ENCODE results near the gene ST6GALNAC6.
"Not testable (repeated sequence)": the region's sequence is repeated elsewhere in the genome, so short reads cannot be mapped to it uniquely, and the experiment has no call there.

Gene ST6GALNAC6

DNA sequence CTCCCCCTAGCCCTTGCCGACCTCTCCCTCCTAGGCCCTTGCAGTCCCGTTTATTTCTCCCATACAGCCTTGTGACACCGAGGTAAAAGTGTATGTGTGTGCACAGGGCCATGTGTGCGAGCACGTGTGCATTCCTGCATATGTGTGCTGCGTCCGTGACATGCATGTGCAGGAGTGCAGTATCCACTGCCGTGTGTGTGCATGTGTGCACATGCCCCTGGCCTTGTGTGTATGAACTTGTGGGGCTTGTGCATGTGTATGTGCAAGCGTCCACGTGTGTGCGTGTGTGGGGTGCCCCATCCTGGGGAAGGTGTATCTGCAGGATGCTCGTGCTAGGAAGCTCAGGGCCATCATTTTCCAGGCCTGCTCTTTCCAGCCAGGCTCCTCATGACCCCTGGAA, 28.5 kb downstream of the ST6GALNAC6 start:
- DNase-seq, result no peak

DNA sequence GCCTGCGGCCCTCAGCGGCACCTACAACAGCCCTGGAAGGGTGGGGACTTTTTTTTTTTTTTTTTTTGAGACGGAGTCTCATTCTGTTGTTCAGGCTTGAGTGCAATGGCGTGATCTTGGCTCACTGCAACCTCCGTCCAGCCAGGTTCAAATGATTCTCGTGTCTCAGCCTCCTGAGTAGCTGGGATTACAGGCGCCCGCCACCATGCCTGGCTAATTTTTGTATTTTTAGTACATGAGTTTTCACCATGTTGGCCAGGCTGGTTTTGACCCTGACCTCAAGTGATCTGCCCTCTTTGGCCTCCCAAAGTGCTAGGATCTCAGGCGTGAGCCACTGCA, 29.3 kb downstream of the ST6GALNAC6 start:
- DNase-seq, result not testable (repeated sequence)

DNA sequence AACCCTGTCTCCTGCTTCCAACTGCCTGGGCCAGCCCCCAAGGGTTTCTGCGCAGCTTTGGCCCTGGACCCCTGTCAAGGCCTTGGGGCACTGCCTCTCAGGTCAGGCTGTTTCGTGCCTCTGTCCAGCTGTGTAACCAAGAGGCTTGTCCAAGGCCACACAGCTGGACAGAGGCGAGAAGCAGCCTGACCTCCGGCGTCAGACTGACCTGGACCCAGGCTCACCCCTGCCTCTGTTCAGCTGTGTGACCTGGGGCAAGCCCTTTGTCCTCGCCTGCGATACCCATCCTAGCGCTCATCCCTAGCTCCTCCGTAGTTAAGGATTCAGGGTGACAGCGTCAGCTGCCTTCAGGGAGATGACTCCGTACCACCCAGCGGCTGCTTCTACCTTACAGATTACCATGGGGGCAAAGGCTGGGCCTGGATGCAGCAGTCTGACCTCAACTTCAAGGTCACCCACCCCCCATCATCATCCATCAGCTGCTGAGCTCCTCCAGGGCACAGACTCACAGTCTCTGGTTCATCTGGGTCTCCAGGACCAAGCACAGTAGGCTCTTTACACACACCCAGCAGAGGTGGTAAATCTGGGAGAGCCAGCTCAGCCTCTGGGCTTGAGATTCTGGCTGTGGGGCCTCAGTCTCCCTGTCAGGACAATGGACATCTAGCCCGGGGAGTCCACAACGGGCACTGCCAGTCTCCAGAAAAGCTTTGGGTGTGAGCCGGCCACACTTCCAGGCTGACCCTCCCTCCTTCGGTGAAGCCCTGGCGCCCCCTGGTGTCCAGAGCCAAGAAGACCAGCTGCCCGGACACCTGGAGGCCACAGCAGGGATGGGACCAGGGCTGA, 29.9 kb downstream of the ST6GALNAC6 start:
- DNase-seq, result peak; percentile 60

DNA sequence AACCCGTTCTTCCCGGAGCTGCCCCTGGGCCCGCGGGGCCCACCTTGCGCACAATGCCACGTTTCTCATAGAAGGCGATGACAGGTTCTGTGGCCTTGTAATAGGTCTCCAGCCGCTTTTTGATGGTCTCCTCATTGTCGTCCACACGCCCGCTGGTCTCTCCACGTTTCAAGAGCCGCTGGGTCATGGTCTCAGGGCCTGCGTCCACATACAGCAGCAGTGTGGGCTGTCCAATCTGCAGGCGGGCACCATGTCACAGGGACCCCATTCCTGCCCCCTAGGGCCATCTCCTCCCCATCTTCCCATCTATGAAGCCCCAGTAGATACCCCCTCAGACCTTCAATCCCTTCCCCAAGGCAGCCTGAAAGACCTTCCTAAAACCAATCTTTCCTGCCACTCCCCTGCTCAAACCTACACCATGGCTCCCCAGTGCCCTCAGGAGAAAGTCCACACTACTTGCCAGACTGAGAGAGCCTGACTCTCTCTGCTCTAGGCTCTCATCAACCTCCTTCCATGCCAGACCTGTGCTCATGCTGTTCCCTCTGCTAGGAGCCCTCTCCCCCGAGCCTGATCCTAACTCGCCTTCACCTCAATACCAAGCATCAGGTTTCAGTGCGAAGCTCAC, 31.0 kb downstream of the ST6GALNAC6 start:
- no peak for DNase-seq

DNA sequence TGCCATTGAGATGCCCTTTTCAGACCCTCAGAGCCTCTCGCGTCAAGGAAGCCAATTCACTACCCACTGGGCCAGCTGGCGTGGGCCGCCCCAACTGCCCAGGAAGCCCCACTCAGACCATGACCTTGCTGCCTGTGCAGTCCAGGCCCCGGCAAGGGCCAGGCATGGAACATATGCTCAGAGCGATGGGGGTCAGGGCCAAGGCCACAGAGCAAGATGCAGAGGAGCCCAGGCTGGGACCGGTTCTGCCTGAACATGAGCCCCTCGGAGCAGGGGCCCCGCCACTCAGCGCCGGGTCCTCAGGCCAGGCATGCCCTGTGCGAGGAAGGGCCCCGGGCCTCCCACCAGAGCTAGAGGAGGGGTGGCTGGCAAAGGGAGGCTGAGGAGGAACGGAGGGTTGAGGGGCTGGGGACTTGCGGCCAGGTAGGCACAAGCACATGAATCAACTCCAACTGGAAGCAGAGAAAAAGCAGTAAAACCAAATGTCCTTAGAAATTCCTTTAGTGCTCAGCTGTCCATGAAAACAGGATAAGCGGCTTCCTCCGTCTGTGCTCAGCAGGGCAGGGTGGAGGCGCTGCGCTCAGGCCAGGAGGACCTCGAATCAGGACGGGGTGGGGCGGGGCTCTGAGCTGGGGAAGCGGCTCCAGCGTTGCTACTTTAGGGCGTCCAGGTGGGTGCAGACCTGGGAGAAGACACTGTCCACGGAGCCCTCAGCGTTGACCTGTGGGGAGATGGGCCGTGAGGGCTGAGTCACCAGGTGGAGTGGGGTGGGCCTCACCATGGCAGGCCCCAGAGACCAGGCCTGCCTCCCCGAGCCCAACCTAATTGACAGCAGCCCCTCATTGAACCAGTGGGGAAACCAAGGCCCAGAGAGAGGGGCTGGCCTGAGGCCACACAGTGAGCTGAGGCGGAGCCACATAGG, 31.8 kb downstream of the ST6GALNAC6 start:
- DNase-seq, result no peak

DNA sequence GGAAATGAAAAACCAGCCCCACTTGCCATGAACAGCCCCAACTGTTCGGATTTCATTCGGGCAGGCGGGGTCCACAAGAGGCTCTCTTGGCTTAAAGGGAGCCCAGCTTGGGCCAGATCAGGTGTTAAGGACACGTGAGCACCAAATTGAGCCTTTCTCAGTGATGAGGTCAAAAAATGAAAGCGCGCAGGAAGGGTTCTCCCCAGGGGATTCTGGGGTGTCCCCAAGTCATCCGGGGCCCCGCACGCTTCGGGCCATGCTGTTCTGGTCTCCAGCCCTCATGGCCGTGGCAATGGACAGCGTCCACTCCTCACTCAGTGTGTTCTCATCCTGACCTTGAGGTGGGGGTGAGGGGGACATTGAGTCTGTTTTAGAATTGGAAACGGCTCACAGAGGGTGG, 32.9 kb downstream of the ST6GALNAC6 start:
- no peak for DNase-seq

DNA sequence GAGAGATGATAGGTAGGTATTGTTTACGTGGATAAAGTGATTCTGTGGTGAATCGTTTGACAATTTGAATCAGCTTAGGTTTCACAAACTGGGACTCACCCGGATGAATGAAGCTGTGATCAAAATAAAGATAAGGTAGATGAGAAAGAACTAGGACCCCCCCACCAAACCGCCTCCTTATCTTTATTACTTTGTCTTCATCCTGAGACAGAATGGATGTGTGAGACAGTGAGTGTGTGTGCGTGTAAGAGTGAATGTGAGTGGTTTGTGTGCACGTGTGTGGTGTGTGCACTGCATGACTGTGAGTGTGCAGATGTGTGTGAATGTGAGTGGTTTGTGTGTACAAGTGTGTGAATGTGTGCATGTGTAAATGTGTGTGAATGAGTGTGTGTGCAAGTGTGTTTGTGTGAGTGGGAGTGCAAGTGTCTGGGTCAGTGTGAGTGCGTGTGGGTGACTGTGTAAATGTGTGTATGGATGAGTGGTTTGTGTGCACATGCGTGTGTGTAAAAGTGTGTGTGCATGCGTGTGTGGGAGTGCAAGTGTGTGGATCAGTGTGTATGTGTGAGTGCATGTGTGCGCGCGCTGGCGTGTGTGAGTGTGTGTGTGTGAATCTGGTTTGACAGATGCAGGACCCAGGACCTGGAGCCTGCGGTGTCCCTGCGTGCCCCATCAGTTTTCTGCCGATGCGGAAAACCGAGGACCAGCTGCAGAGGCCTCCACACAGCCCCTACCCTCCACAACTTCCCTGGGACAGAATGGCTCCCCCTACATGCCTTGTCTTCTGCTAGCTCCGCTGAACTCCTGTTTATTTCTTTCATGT, 33.5 kb downstream of the ST6GALNAC6 start:
- no peak for DNase-seq

DNA sequence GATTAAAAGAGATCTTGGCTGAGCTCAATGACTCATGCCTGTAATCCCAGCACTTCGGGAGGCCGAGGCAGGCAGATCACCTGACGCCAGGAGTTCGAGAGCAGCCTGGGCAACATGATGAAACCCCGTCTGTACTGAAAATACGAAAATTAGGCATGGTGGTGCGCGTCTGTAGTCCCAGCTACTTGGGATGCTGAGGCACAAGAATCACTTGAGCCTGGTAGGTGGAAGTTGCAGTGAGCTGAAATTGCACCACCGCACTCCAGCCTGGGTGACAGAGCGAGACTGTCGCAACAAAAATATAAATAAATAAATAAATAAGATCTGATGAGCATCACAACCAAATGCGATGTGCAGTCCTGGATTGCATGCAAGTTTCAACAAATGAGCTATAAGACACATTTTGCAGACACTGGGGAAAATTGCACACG, 36.2 kb downstream of the ST6GALNAC6 start:
- no peak for DNase-seq

DNA sequence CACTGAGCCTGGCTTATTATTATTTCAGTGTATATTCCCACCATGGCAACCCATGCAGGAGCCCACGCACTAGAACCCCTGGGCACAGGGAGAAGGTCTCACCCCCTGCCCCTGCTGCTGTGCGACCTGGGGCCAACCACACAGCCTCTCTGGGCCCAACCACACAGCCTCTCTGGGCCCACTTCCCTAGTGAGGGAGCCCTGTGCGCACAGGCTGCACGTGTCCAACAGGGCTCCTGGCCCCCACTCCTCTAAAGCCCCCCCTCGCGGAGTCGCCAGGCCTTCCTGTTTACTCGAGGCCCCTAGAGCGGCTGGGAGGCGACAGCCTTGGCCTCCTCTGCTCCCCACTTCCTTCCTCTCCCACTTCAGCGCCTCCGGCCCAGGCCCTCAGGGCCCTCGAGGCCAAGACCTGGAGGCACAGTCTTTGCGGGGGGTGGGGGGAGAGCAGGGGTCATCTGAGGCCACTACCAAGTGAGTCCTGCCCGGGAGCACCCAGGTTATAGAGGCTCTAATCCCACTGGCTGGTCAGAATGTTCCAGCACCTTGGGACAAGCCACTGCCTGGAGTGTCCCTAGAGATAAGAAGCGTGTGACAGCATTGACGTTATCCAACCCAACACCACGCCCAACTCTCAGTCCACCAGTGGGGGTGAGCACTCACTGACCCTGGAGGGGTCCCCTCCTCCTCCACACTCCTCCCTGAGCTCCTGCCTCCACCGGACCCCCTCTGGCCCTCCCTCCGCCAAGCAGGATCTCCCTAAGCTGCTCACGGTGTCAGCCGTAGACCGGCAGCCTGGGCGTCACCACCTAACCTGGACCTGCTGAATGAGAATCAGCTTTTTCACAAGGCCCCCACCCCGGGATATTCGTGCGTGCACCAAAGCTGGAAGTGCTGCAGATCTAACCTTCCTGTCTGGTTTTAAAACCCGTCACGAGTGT, 37.1 kb downstream of the ST6GALNAC6 start:
- no peak for DNase-seq

DNA sequence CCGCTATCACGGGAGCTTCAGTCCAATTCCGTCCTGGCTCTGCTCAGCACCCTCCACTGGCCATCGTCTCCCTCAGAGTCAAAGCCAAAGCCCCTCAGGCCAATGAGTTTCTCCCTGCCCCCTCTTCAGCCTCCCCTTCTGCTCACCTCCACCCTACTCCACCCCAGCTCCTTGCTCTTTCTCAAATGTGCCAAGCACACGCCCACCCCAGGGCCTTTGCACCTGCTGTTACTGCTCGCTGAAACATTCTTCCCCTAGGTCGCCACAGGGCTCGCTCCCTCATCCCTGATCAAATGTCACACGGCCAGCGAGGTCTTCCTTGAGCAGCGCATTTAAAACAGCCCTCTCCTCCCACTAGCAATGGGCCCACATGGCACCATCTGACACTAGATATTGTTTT, 38.6 kb downstream of the ST6GALNAC6 start:
- no peak for DNase-seq

DNA sequence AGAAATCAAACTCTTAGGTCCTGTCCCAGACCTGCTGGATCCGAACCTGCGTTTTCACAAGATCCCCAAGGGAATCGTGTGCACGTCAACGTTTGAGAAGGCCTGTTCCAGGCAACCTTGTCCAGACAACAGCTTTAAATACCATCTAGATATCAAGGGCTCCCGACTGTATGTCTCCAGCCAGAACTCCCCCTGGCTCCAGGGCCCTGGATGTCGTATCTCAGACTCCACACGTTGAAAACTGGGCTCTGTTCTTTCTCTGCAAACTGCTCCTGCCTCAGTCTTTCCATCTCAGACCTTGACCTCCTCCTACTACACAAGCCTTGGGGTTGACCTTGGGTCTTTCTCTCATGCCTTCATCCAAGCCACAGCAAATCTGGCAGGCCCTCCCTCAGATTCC, 39.1 kb downstream of the ST6GALNAC6 start:
- no peak for DNase-seq

DNA sequence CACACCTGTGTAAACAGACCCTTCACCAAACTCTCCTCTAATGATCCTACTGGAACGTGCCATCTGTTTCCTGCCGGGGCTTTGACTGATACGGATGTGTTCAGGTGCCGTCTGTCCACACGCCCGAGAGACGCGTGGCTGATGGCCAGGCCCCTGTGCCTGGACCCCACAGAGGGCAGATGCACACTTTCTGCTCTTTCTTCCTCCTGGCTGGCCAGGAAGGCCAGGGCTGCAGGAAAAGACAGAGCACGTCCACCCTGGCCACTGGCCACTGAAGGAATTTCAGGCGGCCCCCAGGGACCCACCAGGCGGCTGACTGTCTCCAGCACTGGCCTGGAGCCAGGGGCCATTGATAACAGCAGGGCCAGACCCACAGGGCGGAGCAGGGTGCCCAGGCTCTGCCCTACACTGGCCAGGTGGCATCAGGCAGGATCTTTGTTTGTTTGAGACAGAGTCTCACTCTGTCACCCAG, 41.3 kb downstream of the ST6GALNAC6 start:
- DNase-seq, result peak; percentile 12

DNA sequence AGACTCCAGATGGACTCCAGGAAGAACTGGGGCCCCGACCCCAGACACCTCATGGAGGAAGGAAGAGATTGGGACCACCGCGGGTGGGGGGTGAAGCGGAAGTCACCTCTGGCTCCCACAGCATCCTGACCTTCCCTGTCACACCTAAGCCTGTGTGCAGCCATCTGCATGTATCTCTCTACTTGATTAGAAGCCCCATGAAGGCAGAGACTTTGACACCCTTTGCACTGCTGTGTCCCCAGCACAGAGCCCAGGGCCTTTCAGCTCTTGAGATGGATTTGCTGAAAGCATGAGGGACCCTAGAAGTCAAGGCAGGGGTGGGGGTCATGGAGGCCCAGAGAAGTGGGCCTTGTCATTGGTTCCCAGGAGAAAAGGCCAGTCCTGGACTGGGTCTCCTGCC, 42.1 kb downstream of the ST6GALNAC6 start:
- DNase-seq, result no peak

DNA sequence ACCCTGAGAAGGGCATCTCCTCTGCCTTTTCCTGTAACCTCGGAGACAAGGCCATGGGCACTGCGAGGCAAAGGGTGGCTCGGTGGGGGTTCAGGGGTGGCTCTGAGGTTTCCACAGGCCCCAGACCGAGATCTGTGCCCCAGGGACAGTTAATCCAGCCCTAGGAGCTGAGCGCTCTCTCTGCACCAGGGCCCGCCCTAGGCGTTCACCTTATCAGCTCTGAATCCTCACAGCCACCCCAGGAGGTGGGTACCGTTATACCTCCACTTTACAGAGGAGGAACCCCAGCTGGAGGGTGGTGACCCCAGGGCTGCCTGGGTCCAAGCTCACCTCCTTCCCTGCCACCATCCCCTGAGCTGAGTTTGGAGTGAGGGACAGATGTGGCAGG, 42.7 kb downstream of the ST6GALNAC6 start:
- no peak for DNase-seq

DNA sequence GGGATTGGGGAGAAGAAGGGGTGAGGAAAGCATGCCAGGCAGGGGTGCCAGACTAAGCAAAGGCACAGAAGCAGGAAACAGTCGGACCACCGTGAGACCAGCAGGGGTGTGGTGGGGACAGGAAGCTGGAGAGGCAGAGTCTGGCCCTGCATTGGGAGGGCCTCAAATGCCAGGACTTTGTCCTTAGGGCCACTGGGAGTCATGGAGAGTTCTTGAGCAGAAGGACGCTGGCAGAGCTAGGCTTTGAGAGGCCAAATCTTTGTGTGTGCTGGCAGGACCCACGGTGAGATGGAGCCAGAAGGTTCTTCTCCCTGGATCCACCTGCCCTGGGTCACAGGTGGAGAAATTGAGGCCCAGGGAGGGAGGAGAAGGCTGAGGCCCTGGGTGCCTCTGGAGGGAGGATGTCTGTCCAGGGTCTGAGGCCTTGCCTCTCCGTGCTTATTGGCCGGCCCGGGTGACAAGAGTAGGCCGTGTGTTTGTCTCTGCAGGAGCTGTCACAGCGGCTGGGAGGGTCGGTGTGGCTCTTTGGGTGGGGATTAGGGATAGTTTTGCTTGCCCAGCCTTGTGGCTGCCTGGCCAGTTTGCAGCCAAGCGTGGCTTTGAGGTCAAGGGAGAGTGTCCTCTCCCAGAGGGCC, 43.2 kb downstream of the ST6GALNAC6 start:
- DNase-seq, result no peak

DNA sequence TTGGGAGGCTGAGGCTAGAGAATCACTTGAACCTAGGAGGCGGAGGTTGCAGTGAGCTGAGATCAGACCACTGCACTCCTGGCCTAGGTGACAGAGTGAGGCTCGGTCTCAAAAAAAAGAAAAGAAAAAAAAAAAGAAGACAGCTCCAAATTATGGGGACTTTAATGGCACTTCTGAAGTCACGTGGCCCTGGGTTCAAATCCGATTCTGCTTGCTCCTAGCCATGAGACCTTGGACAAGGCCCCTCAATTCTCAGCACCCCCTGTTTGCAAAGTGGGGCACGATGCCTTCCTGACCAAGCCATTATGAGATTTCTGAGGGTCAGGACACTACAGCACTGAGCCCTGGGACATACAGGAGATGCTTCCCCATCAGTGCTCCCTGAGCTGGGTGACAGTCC, 43.9 kb downstream of the ST6GALNAC6 start:
- no peak for DNase-seq

DNA sequence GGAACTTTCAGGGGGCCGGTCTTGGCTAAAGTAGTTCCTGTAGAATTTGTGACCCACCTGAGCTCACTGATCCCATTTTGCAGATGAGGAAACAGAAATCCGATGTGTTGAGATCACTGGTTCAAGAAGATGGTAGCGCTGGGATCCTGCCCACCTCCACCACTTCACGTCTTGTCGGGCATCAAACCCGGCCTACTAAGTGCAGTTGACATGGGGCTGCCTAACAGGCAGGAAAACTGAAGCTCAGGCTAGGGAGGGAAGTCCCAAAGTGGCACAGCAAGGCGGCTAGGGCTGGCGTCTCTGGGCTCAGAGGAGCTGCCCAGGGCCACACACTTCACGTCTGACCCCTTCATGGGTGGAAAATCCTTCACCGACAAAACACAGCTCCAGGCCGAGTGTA, 44.4 kb downstream of the ST6GALNAC6 start:
- DNase-seq, result no peak

DNA sequence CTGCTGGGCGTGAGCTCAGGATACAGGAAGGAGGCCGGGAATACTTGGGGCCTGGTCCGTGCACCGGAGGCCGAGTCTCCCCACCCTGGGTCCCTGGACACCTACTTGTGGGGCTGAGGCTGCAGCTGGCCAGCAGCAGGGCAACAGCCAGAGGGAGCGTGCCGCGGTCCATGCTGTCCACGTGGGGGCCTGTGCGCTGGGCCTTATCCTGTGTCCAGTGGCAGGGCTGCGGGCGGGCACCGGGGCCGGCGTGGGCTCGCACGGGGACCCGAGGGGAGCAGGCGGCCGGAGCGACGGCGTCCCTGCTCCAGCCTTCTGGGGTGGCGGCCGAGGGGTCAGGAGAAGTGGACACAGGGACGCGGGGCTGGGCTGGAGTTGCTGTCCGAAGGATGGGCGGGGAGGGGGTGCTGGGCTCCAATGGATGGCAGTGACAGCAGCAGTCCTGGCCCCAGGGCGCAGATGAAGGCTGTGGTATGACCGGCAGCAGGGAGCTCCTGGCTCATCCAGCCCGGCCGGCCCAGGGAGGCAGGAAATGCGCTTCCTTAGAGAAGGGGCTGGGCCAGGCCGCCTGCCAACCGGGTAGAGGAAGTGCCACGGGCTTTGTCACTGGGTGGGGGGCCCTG, 45.1 kb downstream of the ST6GALNAC6 start, which contains the start of gene ENG:
Gene ENG (minus strand): TSS at position 475 of the 623 bp plus-strand sequence. CDS start 303 bp downstream, at position 172.
- no peak for DNase-seq

DNA sequence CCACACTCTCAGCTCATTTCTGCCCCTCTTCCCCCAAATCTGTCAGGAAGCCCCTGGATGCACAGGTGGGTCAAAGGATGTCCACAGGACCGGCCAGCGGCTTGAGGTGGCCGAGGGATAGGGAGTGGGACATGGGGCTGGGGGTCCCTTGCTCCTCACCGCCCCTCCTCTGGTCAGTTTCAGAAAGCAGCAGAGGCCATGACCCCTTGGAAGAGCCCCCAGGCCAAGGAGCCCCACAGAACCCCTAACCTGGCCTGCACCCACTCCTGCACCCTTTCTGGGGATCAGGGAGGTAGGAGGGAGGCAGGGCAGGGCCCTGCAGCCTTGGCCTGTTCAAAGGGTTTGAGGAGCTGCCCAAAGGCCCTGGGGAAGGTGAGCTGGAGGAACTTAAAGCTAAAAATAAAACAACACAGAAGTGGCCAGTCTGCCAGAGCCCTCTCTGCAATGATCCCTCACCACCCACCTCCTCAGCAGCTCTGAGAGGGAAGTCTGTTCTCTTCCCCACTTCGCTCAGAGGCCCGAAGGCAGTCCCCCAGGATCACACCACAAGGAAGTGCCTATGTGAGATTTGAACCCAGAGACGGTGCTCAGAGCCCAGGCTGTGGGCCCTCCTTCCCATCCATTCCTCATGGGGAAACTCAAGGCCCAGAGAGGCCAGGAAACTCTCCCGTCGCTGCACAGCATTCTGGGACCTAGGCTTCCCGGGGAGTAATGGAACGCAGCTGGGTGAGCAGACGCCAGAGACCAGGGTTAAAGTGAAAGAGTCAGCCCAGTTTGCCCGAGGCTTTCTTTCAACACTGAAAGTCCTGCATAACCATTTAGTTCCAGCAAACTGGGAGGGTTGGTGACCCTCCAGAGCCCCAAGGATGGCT, 45.9 kb downstream of the ST6GALNAC6 start:
- DNase-seq, result no peak

All from NCI-H1105 treated with DMSO at 0.1 percent for 48 hours (cell line).